ACC112 (cell line): ENCODE results near the gene CENPM.

Source experiments
- H2AFZ ChIP-seq: fragments of 200-600 bp; sonication (generic); one replicate; pipeline ENCODE4 v1.6.0; 2017; ENCODE audit warnings: antibody characterized with exemption, low read length; ENCODE audit not compliant: unreplicated experiment
- H3K27ac ChIP-seq: fragments of 200-600 bp; sonication (generic); 2 replicates; pipeline ENCODE4 v1.5.1; 2014; ENCODE audit warnings: low read depth, mild to moderate bottlenecking, antibody characterized with exemption, low read length, moderate library complexity
- H3K27me3 ChIP-seq: fragments of 200-600 bp; sonication (generic); 2 replicates; pipeline ENCODE4 v1.6.1; 2014; ENCODE audit warnings: mild to moderate bottlenecking, antibody characterized with exemption, low read length, moderate library complexity, mixed read lengths; ENCODE audit not compliant: insufficient read depth
- H3K36me3 ChIP-seq: fragments of 200-600 bp; sonication (generic); 2 replicates; pipeline ENCODE4 v1.6.1; 2016; ENCODE audit warnings: mild to moderate bottlenecking, antibody characterized with exemption, low read length, moderate library complexity, mixed read lengths; ENCODE audit not compliant: insufficient read depth
- H3K4me1 ChIP-seq: fragments of 200-600 bp; sonication (generic); one replicate; pipeline ENCODE4 v1.6.1; 2016; ENCODE audit warnings: low read length, mixed read lengths; ENCODE audit not compliant: insufficient read depth, unreplicated experiment, control insufficient read depth
- H3K4me3 ChIP-seq: fragments of 200-600 bp; sonication (generic); 2 replicates; pipeline ENCODE4 v1.5.1; 2014; ENCODE audit warnings: mild to moderate bottlenecking, low read depth, low read length
- H3K79me2 ChIP-seq: fragments of 200-600 bp; sonication (generic); one replicate; pipeline ENCODE4 v1.6.0; 2016; ENCODE audit warnings: low read length; ENCODE audit not compliant: control insufficient read depth, unreplicated experiment, insufficient read depth

The CENPM gene

DNA sequence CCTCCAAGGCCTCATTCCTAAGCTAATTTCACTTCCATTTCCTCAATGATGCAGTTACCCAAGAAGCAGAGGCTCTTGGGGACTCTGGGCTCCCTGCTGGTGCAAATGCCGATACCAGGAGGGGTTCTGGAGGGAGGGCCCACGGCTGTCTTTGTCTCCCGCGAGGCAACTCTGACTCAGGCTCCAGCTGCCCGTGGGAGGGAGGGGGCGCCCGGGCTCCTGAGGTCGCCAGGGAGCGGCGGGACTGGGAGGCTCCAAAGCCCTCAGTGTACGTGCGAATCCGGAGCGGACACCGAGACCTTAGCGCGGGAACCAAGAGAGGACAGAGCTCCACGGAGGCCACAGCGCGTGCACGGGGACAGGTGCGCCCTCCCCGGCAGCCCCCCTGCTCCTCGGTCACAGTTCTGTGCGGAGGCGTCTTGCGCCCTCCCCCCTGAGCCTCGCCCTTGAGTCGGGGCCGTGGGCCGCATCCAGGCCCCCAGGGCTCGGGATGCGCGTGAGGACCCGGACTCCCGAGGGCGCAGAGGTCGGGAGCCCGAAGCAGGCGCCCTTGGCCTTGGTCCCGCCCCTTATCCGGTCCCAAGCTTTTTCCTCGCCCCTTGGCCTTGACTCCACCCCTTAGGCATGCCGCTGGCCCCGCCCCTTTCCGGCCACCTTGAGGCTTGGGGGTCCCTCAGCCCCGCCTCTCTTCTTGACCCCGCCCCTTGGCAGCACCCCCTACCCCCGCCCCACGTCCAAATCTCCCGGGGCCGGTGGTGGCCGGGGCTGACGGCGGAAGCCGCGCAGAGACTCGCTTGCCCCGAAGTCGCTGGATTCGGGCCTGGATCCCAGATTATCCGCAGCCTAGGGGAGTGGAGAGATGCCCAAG, 27.4 kb downstream of the CENPM start:
- Histone ChIP-seq H3K4me1 (peaks cover 7% of the 10 kb centered on the region), H3K27ac (no peak overlapping the region), H3K4me3 (peak overlapping the region; percentile 50), H3K27me3 (peaks cover 15% of the 10 kb centered on the region), H3K36me3 (no peaks in the 10 kb centered on the region), H3K79me2 (no peaks in the 10 kb centered on the region), H2AFZ (no peak overlapping the region)

DNA sequence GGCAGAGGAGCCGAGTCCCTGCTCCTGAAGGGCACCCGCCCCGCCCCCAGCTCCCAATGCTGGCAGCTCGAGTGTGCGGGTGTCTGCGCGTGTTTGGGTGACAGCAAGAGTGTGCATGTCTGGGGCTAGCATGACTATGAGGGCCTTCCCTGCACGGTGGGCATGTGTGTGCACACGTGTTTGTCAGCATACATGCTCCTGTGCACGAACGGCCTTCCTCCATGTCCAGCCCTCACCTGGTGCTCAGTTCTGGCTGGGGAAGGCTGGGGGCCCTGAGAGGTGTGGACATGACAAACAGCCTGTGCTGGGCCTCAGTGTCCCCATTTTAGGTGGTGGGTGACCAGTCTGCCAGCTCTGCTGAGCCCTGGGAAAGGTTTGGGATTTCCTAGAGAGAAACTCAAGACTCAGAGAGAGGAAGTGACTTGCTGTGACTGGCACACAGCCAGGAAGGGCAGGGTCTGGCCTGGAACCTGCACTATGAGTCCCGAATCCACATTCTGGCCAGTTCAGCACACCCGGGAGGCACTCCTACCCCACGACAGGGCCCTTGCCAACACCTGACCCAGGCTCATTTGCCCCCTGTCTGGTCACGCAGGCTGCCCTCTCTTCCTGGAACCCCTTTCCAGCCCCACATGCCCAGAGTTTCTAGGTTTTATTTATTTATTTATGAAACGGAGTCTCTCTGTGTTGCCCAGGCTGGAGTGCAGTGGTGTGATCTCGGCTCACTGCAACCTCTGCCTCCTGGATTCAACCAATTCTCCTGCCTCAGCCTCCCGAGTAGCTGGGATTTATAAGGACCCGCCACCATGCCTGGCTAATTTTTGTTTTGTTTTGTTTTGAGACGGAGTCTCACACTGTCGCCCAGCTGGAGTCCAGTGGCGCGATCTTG, 28.8 kb downstream of the CENPM start:
- H2AFZ ChIP-seq: no peak overlapping the region

DNA sequence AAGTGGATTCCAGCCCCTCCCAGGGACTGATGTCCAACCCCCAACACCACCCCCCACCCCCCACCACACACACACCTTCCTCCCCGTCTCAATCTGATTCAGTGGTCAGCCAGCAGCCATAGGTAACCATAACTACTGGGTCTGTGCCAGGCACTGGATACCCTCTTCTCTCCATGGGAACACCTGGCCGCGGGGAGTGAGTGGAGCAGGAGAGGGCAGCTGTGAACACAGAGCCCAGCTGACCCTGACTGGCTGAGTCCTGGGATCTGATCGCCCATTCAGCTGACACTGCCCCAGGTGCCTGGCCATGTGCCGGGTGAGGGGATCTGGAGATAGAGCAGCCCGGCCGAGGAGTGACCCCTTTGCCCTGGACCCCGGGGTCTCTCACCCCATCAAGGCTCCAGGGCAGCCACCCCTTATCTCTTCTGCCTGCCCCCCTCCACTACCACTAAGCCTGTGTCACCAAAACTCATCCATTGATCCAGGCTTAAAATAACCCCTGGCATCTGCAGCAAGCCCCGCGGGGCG, 29.5 kb downstream of the CENPM start:
- Histone ChIP-seq H3K4me3 (no peak overlapping the region), H2AFZ (no peak overlapping the region), H3K36me3 (no peaks in the 10 kb centered on the region), H3K27me3 (peaks cover 26% of the 10 kb centered on the region), H3K4me1 (peaks cover 7% of the 10 kb centered on the region), H3K27ac (no peak overlapping the region), H3K79me2 (no peaks in the 10 kb centered on the region)

More for the DNA sequence above, 28.8 kb downstream of the CENPM start:
- Histone ChIP-seq H3K27ac (no peak overlapping the region), H3K27me3 (peaks cover 19% of the 10 kb centered on the region), H3K4me1 (peaks cover 7% of the 10 kb centered on the region), H3K4me3 (no peak overlapping the region), H3K36me3 (no peaks in the 10 kb centered on the region), H3K79me2 (no peaks in the 10 kb centered on the region)

DNA sequence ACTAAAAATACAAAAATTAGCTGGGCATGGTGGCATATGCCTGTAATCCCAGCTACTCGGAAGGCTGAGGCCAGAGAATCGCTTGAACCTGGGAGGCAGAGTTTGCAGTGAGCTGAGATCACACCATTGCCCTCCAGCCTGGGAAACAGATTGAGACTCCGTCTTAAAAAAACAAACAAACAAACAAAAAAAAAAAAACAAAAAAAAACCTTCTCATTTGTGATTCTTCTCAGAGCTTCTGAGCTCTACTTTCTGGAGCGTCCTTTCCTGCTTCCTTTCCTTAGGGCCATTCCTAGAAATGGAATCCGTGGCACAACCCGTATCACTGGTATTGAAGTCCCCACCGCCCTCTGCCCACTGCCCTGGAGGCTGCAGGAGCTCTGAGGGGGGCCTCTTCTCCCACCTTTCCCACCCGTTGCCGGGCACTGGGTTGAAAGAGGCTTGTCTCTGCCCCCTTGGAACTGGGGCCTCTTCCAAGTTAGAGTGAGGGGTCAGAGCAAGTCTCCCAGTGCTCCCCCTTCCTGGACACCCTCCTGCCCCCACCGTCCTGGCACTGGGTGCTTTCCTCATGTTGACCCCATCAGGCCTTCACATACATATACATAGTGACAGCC, 30.1 kb downstream of the CENPM start:
- Histone ChIP-seq H3K27me3 (peaks cover 32% of the 10 kb centered on the region), H3K4me1 (peaks cover 7% of the 10 kb centered on the region), H3K79me2 (no peaks in the 10 kb centered on the region), H3K4me3 (no peak overlapping the region), H3K27ac (no peak overlapping the region), H3K36me3 (no peaks in the 10 kb centered on the region), H2AFZ (no peak overlapping the region)

DNA sequence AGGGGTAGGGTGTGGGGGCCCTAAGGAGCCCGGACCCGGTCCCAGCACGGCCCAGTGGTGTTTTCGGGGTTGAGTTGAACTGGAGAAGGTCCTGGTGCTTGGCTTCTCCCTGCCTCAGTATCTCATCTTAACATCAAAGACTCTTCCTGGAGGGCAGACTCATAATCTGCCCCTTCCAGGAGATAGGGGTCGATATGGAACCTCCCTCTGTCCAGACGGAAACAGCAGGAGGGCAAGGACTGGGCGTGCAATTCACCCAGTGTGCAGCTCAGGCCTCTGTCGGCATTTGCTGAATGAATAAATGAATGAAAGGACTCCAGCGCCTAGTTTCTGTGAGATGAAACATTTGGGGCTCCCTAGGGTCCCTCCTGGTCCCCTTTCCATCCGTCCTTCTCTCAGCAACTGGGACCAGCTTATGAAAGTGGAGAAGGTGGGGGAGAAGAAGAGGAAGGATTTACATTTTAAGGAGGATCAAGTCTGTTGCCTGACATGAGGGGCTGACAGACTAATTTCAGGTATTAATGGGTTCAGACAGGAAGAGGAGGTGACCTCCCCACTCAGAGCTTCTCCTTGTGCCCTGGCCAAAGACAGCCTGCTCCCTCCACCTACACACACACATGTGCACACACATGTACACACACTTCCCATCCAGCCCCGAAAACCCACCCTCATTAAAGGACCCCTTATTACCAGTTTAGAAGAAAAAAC, 31.0 kb downstream of the CENPM start:
- Histone ChIP-seq H2AFZ (no peak overlapping the region), H3K27me3 (peaks cover 41% of the 10 kb centered on the region), H3K79me2 (no peaks in the 10 kb centered on the region), H3K36me3 (no peaks in the 10 kb centered on the region), H3K27ac (no peak overlapping the region), H3K4me3 (no peak overlapping the region), H3K4me1 (peaks cover 7% of the 10 kb centered on the region)

DNA sequence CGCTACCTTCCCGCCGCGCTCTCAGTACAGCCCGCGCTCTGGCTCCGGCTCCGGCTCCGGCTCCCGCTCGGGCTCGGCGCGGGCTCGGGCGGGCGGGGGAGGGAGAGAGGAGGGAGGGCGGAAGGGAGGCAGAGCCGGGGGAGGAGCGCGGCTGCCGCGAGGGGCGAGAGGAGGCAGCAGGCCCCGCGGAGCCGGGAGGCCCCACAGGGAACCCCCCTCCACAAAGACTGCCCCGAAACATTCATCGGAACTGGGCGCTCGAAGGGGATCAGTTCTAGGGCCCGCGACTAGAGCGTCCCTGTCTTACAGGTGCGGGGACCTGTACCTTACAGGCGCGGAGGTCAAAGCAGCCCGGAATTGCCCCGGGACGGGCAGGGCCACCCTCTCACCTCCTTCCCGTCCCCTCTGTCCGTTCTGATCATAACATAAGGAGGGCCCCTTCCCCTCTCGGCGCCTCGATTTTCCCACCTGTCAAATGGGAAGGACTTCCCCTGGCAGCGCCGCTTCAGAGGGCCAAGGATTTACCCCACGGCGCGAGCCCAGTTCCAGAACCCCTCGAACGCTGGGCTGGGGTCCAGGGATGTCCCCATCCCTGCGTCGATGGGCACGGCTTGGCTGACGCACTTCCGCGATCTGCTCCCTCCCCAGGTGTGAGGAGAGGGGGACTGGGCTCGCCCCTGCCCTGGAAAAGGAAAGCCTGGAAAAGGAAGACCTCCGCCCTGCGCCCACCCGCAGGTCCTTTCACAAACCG, 31.7 kb downstream of the CENPM start, which contains the start of gene SHISA8:
SHISA8 (minus strand) TSS at position 40 of the 751 bp plus-strand sequence. CDS start 407 bp downstream, outside the sequence.
- Histone ChIP-seq H3K36me3 (no peaks in the 10 kb centered on the region), H2AFZ (no peak within 1 kb of the TSS), H3K27ac (no peak within 1 kb of the TSS), H3K27me3 (peaks cover 47% of the 10 kb centered on the region), H3K79me2 (no peaks in the 10 kb centered on the region), H3K4me3 (no peak within 1 kb of the TSS), H3K4me1 (peaks cover 7% of the 10 kb centered on the region)

DNA sequence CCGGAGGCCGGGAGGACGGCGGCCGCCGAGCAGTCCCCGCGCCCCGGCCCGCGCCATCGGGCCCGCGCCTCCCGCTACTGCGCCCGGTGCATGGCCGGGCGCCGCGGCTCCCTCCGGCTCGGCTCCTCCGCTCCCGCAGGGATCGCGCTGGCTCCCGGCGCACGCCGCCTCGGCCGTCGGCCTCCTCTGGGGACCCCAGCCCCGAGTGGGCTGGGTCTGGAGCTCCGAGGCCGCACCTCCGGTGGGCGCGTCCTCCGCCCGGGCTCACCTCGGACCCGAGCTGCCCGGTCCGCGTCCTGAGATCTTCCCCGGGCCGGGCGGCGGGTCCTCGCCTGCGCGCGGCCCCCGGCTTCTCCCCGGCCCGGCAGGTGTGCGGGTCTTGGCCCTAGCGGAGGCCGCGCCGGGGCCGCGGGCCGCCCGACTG, 32.3 kb downstream of the CENPM start:
- H3K27ac ChIP-seq: no peak overlapping the region
- peaks cover 50% of the 10 kb centered on the region for H3K27me3 ChIP-seq
- H2AFZ ChIP-seq: no peak overlapping the region
- no peaks in the 10 kb centered on the region for H3K36me3 ChIP-seq
- no peaks in the 10 kb centered on the region for H3K79me2 ChIP-seq
- peaks cover 7% of the 10 kb centered on the region for H3K4me1 ChIP-seq
- H3K4me3 ChIP-seq: no peak overlapping the region

DNA sequence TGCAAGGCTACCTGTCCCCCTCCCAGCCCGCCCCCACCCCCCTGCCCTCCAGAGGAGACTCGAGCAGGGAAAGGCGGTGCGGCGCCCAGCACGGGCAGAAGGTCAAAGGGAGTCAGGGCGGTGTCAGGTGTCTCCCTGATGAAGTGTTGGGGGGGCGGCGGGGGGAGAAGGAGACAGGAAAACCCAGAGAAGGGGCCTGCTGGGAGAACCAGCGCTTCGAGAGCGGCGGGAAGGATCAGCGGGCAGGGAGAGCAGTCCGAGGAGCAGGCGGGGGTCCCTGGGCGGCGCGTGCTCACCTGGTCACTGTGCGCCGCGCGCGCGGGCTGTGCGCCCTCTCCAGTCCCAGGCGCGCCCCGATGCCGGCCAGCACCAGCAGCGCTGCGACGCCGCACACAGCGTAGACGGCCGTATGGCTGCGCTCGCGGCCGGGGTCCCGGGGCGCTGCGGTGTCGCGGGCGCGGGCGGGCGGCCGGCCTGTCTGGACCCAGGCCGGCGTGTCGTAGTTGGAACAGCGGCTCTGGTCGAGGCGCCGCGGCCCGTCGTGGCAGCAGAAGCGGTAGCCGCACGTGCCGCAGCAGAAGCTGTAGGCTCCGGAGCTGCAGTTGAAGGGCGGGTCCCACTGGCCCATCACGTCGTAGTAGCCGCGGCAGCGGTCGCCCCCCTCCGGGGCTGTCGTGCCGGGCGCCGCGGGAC, 33.0 kb downstream of the CENPM start:
- no peaks in the 10 kb centered on the region for H3K79me2 ChIP-seq
- no peak overlapping the region for H3K27ac ChIP-seq
- peaks cover 50% of the 10 kb centered on the region for H3K27me3 ChIP-seq
- H3K4me3 ChIP-seq: no peak overlapping the region
- H3K36me3 ChIP-seq: no peaks in the 10 kb centered on the region
- peaks cover 4% of the 10 kb centered on the region for H3K4me1 ChIP-seq
- no peak overlapping the region for H2AFZ ChIP-seq

DNA sequence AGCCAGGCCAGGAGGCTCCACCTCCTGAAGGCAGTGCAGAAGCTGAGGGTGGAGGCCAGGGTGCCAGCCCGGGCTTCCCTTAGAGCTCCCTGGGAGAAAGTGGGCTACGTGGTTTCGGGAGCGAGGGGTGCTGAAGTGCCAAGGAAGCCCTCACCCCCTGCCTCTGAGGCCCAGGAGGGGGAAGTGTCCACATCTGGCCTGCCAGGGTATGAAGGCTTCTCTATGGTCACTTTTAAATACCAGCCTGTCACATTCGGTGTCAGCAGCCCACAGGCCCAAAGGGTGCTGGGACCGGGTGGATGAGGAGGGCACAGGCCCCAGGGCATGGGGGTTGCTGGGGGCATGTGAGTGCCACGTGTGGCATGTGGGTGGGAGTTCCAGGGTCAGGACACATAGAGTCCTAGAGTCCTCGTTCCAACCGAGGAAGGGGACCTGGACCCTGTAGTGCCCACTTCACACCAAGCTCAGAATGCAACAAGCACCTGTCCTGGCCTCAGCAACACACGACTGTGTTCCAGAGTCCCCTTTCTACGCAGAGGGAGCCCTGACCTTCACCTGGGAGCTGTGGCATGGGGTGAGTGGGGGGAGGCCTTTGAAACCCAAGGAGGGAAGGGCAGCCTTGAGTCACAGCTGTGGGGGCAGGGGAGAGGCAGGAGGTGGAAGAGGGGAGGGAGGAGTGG, 33.8 kb downstream of the CENPM start:
- Histone ChIP-seq H2AFZ (no peak overlapping the region), H3K4me1 (peaks cover 3% of the 10 kb centered on the region), H3K79me2 (no peaks in the 10 kb centered on the region), H3K4me3 (no peak overlapping the region), H3K36me3 (no peaks in the 10 kb centered on the region), H3K27ac (no peak overlapping the region), H3K27me3 (peaks cover 50% of the 10 kb centered on the region)
